ENCODE results near the gene TAP1.

- TF ChIP-seq CTCF (IDR thresholded peaks at IDR 0.05; ENCODE audit: low read depth, low read length, poor library complexity, severe bottlenecking): no peak
- no peak for TF ChIP-seq EZH2phosphoT487 (IDR thresholded peaks at IDR 0.05; ENCODE audit: borderline replicate concordance, low read length)
Measured at GRCh38 chr6:32830936-32831335, 22.6 kb downstream of the TAP1 start.
